SU-DHL-6 (cell line): ENCODE measurements around the gene WNT11.

Source experiments
- H2AFZ ChIP-seq: fragments of 200-600 bp; sonication (generic); 2 replicates; pipeline ENCODE4 v1.6.1; 2014; ENCODE audit warnings: low read depth, mild to moderate bottlenecking, moderate library complexity, mixed read lengths, antibody characterized with exemption, low read length; ENCODE audit not compliant: severe bottlenecking
- H3F3A ChIP-seq: fragments of 200-600 bp; shearing (Covaris generic); 2 replicates; pipeline ENCODE4 v1.6.0; 2016; ENCODE audit warnings: antibody characterized with exemption, mild to moderate bottlenecking; ENCODE audit not compliant: insufficient read depth
- H3K27ac ChIP-seq: fragments of 200-600 bp; sonication (generic); 2 replicates; pipeline ENCODE4 v1.5.1; 2016; ENCODE audit warnings: low read depth, mild to moderate bottlenecking, low read length, moderate library complexity, mixed read lengths
- H3K27me3 ChIP-seq: fragments of 200-600 bp; sonication (generic), shearing (Covaris generic); 2 replicates; pipeline ENCODE4 v1.6.0; 2014; ENCODE audit warnings: mild to moderate bottlenecking, low read length
- H3K36me3 ChIP-seq: fragments of 200-600 bp; sonication (generic); 2 replicates; pipeline ENCODE4 v1.6.1; 2014; ENCODE audit warnings: mild to moderate bottlenecking, low read length, mixed read lengths
- H3K4me2 ChIP-seq: fragments of 300-600, 200-600 bp; shearing (Covaris generic), sonication (generic); 2 replicates; pipeline ENCODE4 v1.6.0; 2014; ENCODE audit warnings: low read length, low read depth, mild to moderate bottlenecking; ENCODE audit not compliant: poor library complexity, severe bottlenecking
- H3K4me3 ChIP-seq: fragments of 200-600 bp; sonication (generic); 2 replicates; pipeline ENCODE4 v1.5.1; 2014; ENCODE audit warnings: antibody characterized with exemption, low read length, mild to moderate bottlenecking, mixed read lengths; ENCODE audit not compliant: insufficient read depth, poor library complexity, severe bottlenecking
- H3K79me2 ChIP-seq: fragments of 200-600 bp; sonication (generic); 2 replicates; pipeline ENCODE4 v1.6.1; 2014; ENCODE audit warnings: mild to moderate bottlenecking, low read length, moderate library complexity; ENCODE audit not compliant: insufficient read depth
- H3K9ac ChIP-seq: fragments of 200-600 bp; sonication (generic); 2 replicates; pipeline ENCODE4 v1.7.0; 2014; ENCODE audit warnings: mild to moderate bottlenecking, low read length
- H3K9me2 ChIP-seq: fragments of 200-600 bp; sonication (generic); replicated peaks from 2 replicates; pipeline ENCODE4 v1.6.1; 2014; ENCODE audit warnings: low read length; ENCODE audit not compliant: insufficient read depth
- H3K9me3 ChIP-seq: fragments of 200-600 bp; sonication (generic); 2 replicates; pipeline ENCODE4 v1.6.1; 2014; ENCODE audit warnings: low read length, mixed read lengths; ENCODE audit not compliant: insufficient read depth
- H4K20me1 ChIP-seq: fragments of 200-600 bp; sonication (generic); 2 replicates; pipeline ENCODE4 v1.6.1; 2014; ENCODE audit warnings: low read depth, mild to moderate bottlenecking, antibody characterized with exemption, low read length, moderate library complexity, mixed read lengths
- CTCF ChIP-seq: fragments of 200-600 bp; sonication (generic); IDR thresholded peaks from one replicate; pipeline ENCODE4 v1.5.1; 2017; ENCODE audit warnings: antibody characterized with exemption, mild to moderate bottlenecking, low read length, moderate library complexity; ENCODE audit not compliant: insufficient read depth, poor library complexity, severe bottlenecking
- EZH2phosphoT487 ChIP-seq: fragments of 200-600 bp; sonication (generic), shearing (Covaris generic); conservative IDR thresholded peaks from 2 replicates; pipeline ENCODE4 v1.6.1; 2018; ENCODE audit warnings: mild to moderate bottlenecking, antibody characterized with exemption, low read length, moderate library complexity, mixed read lengths

The WNT11 gene

GRCh38 chr11:76243957-76244285 is 37.6 kb upstream of the WNT11 start:
- Histone ChIP-seq H4K20me1 (no peaks in the 10 kb centered on the region), H2AFZ (no peak overlapping the region), H3K79me2 (no peaks in the 10 kb centered on the region), H3K4me3 (no peak overlapping the region), H3K9me3 (no peaks in the 10 kb centered on the region), H3K9me2 (no peaks in the 10 kb centered on the region), H3K27ac (no peak overlapping the region), H3F3A (no peaks in the 10 kb centered on the region), H3K36me3 (no peaks in the 10 kb centered on the region), H3K9ac (no peak overlapping the region), H3K27me3 (no peaks in the 10 kb centered on the region), H3K4me2 (no peak overlapping the region)
- TF ChIP-seq EZH2phosphoT487 (no peak), CTCF (no peak)

- H3K27me3 ChIP-seq = no peaks in the 10 kb centered on the region
- TF ChIP-seq EZH2phosphoT487 (no peak), CTCF (no peak)
- H3F3A ChIP-seq = no peaks in the 10 kb centered on the region
- H3K4me2 ChIP-seq = no peak overlapping the region
- H3K27ac ChIP-seq = no peak overlapping the region
- H3K9ac ChIP-seq = no peak overlapping the region
- H3K36me3 ChIP-seq = no peaks in the 10 kb centered on the region
- H2AFZ ChIP-seq = no peak overlapping the region
- no peaks in the 10 kb centered on the region for H4K20me1 ChIP-seq
- H3K79me2 ChIP-seq = no peaks in the 10 kb centered on the region
- no peaks in the 10 kb centered on the region for H3K9me2 ChIP-seq
- H3K9me3 ChIP-seq = no peaks in the 10 kb centered on the region
- H3K4me3 ChIP-seq = no peak overlapping the region
Measured at GRCh38 chr11:76243193-76243956, 37.1 kb upstream of the WNT11 start.

GRCh38 chr11:76242004-76242779 is 35.9 kb upstream of the WNT11 start:
- H3K4me3 ChIP-seq = no peak overlapping the region
- no peaks in the 10 kb centered on the region for H3K9me2 ChIP-seq
- H3K79me2 ChIP-seq = no peaks in the 10 kb centered on the region
- H4K20me1 ChIP-seq = no peaks in the 10 kb centered on the region
- no peaks in the 10 kb centered on the region for H3K27me3 ChIP-seq
- H2AFZ ChIP-seq = no peak overlapping the region
- H3K36me3 ChIP-seq = no peaks in the 10 kb centered on the region
- no peak overlapping the region for H3K9ac ChIP-seq
- no peaks in the 10 kb centered on the region for H3K9me3 ChIP-seq
- no peak overlapping the region for H3K27ac ChIP-seq
- no peaks in the 10 kb centered on the region for H3F3A ChIP-seq
- H3K4me2 ChIP-seq = no peak overlapping the region
- TF ChIP-seq EZH2phosphoT487 (no peak), CTCF (no peak)
